Measurements from ENCODE around the gene P4HB. TPM values are rescaled to one million over a fixed set of nuclear protein-coding genes. Genes with fewer than 3 reads are reported as not detected.
A peak's percentile ranks its signal among the peaks of the same experiment; 100 is the strongest.

Gene P4HB
- polyA plus RNA-seq, 1 donor from 2014 or later: 82.8 TPM

GRCh38 chr17:81870981-81871386, 10.6 kb upstream of the P4HB start, which contains the start of gene ARHGDIA:
TSS of gene ARHGDIA (minus strand) at chr17:81871337. CDS start at chr17:81869930, 1,407 bp downstream.
- Histone ChIP-seq H3K4me3 (ENCODE audit: low read length) (peak within 1 kb of the TSS; percentile 97), H3K9ac (ENCODE audit: low read length) (peak within 1 kb of the TSS; percentile 96), H4K20me1 (ENCODE audit: insufficient read depth) (no peaks in the 10 kb centered on the region), H3K9me2 (ENCODE audit: insufficient read depth, low read length) (no peaks in the 10 kb centered on the region), H3F3A (ENCODE audit: insufficient read depth, low read length, poor library complexity, severe bottlenecking) (no peaks in the 10 kb centered on the region), H3K27me3 (ENCODE audit: insufficient read depth, low read depth, low read length) (no peaks in the 10 kb centered on the region), H3K36me3 (ENCODE audit: insufficient read depth, low read length) (no peaks in the 10 kb centered on the region), H3K4me2 (ENCODE audit: low read length) (peak within 1 kb of the TSS; percentile 97), H3K79me2 (replicated peaks; ENCODE audit: insufficient read depth, low read length) (peaks cover 13% of the 10 kb centered on the region), H3K9me3 (ENCODE audit: low read length) (no peaks in the 10 kb centered on the region), H2AFZ (ENCODE audit: low read depth, low read length) (peak within 1 kb of the TSS; percentile 83), H3K27ac (ENCODE audit: low read length) (peak within 1 kb of the TSS; percentile 94)
- TF ChIP-seq SMC3 (conservative IDR thresholded peaks at IDR 0.05; ENCODE audit: poor library complexity) (no peak), CTCF (IDR thresholded peaks at IDR 0.05; ENCODE audit: poor library complexity, severe bottlenecking) (no peak), MXI1 (conservative IDR thresholded peaks at IDR 0.05; ENCODE audit: poor library complexity, severe bottlenecking) (no peak), TAF1 (IDR thresholded peaks at IDR 0.05; ENCODE audit: low read depth) (no peak), REST (IDR thresholded peaks at IDR 0.05; ENCODE audit: borderline replicate concordance) (no peak), EZH2 (IDR thresholded peaks at IDR 0.05; ENCODE audit: borderline replicate concordance, insufficient read depth, low read length, poor library complexity, severe bottlenecking) (no peak), EP300 (conservative IDR thresholded peaks at IDR 0.05; ENCODE audit: poor library complexity, severe bottlenecking) (no peak), POLR2AphosphoS5 (IDR thresholded peaks at IDR 0.05) (no peak), RAD21 (conservative IDR thresholded peaks at IDR 0.05) (no peak)

- Histone ChIP-seq H3K27ac (ENCODE audit: low read length) (peak overlapping the region; percentile 64), H3K9me3 (ENCODE audit: low read length) (no peaks in the 10 kb centered on the region), H3K27me3 (ENCODE audit: insufficient read depth, low read depth, low read length) (no peaks in the 10 kb centered on the region), H3K79me2 (replicated peaks; ENCODE audit: insufficient read depth, low read length) (peaks cover 13% of the 10 kb centered on the region), H3K4me3 (ENCODE audit: low read length) (peak overlapping the region; percentile 96), H3K4me2 (ENCODE audit: low read length) (peak overlapping the region; percentile 97), H3F3A (ENCODE audit: insufficient read depth, low read length, poor library complexity, severe bottlenecking) (no peaks in the 10 kb centered on the region), H2AFZ (ENCODE audit: low read depth, low read length) (no peak overlapping the region), H4K20me1 (ENCODE audit: insufficient read depth) (no peaks in the 10 kb centered on the region), H3K36me3 (ENCODE audit: insufficient read depth, low read length) (no peaks in the 10 kb centered on the region), H3K9me2 (ENCODE audit: insufficient read depth, low read length) (no peaks in the 10 kb centered on the region), H3K9ac (ENCODE audit: low read length) (peak overlapping the region; percentile 96)
- TF ChIP-seq REST (IDR thresholded peaks at IDR 0.05; ENCODE audit: borderline replicate concordance) (no peak), EP300 (conservative IDR thresholded peaks at IDR 0.05; ENCODE audit: poor library complexity, severe bottlenecking) (no peak), MXI1 (conservative IDR thresholded peaks at IDR 0.05; ENCODE audit: poor library complexity, severe bottlenecking) (no peak), EZH2 (IDR thresholded peaks at IDR 0.05; ENCODE audit: borderline replicate concordance, insufficient read depth, low read length, poor library complexity, severe bottlenecking) (no peak), SMC3 (conservative IDR thresholded peaks at IDR 0.05; ENCODE audit: poor library complexity) (no peak), RAD21 (conservative IDR thresholded peaks at IDR 0.05) (no peak), POLR2AphosphoS5 (IDR thresholded peaks at IDR 0.05) (no peak), TAF1 (IDR thresholded peaks at IDR 0.05; ENCODE audit: low read depth) (no peak), CTCF (IDR thresholded peaks at IDR 0.05; ENCODE audit: poor library complexity, severe bottlenecking) (no peak)
Observed at GRCh38 chr17:81870131-81870980, 10.0 kb upstream of the P4HB start.
